ENCODE results near the gene PLPPR1. TPM values are rescaled to one million over a fixed set of nuclear protein-coding genes. Genes with fewer than 3 reads are reported as not detected.

PLPPR1 gene
- total and polyA plus RNA-seq, 2 of the 4 experiments (the other 2 are of a cell fraction), result not detected

DNA sequence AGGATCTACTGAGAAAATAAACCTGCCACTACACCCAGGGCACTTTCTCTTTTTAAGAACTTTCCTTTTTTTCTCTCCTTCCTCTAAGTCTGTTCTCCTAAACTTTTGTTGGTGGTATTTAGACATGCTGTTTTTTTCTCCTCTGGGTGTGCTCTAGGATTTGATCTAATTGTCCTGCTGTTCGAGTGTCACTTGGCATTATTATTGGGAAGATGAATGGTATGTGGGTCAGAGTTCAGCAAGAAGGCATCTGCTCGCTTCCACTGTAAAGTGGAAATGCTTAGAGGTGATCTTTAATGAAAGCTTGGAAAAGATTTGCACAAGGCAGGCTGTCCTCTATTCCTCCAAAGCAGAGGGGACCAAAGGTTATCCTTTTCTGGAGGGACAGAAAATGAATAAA lies 1.3 kb upstream of the PLPPR1 start:
- Histone ChIP-seq H4K20me1 (ENCODE audit: insufficient read depth, low read length) (no peaks in the 10 kb centered on the region), H2AK9ac (replicated peaks; ENCODE audit: low read depth, low read length, poor library complexity) (no peak overlapping the region), H3K4me1 (ENCODE audit: control insufficient read depth, insufficient read depth, low read length) (no peaks in the 10 kb centered on the region), H3K9me3 (ENCODE audit: control insufficient read depth, insufficient read depth, low read length) (no peaks in the 10 kb centered on the region; the same call in 1 of the 2 replicates), H3K9me1 (ENCODE audit: insufficient read depth, low read length) (no peaks in the 10 kb centered on the region), H3K36me3 (ENCODE audit: control insufficient read depth, insufficient read depth, low read length) (no peaks in the 10 kb centered on the region), H3K4ac (ENCODE audit: low read depth, low read length) (no peak overlapping the region), H3K18ac (ENCODE audit: low read depth, low read length) (no peak overlapping the region), H3K79me1 (ENCODE audit: low read depth in 1 of 2, low read length in 2 of 2) (no peaks in the 10 kb centered on the region), H3K23ac (ENCODE audit: low read depth, low read length) (no peak overlapping the region), H3K9ac (ENCODE audit: low read depth, low read length) (no peak overlapping the region), H3K27ac (ENCODE audit: insufficient read depth, low read length) (no peak overlapping the region), H3K14ac (replicated peaks; ENCODE audit: low read depth, low read length) (no peak overlapping the region), H2BK15ac (ENCODE audit: low read depth, low read length) (no peak overlapping the region), H2BK5ac (ENCODE audit: low read depth, low read length, poor library complexity, severe bottlenecking) (no peak overlapping the region), H2AK5ac (ENCODE audit: low read depth, low read length) (no peak overlapping the region), H3K4me3 (ENCODE audit: insufficient read depth, low read depth, low read length) (no peak overlapping the region), H3K56ac (ENCODE audit: extremely low read depth, insufficient read depth, low read length) (no peak overlapping the region), H2BK120ac (ENCODE audit: low read depth, low read length) (no peak overlapping the region), H4K5ac (ENCODE audit: low read depth, low read length) (no peak overlapping the region), H2BK20ac (ENCODE audit: low read depth, low read length) (no peak overlapping the region), H4K8ac (ENCODE audit: low read depth in 2 of 2, low read length in 2 of 2) (no peak overlapping the region), H3K27me3 (ENCODE audit: control insufficient read depth, insufficient read depth, low read length) (peaks cover 11% of the 10 kb centered on the region; the same call in 1 of the 2 replicates), H2AFZ (replicated peaks; ENCODE audit: low read length, poor library complexity) (no peak overlapping the region), H3K4me2 (ENCODE audit: low read depth, low read length) (no peak overlapping the region), H4K91ac (ENCODE audit: insufficient read depth, low read depth, low read length) (no peak overlapping the region)
- DNase-seq (no peak), ATAC-seq (ENCODE audit: low read depth) (no peak)
- POLR2A ChIA-PET (ENCODE audit: unreplicated experiment), result no interaction called here
- in situ Hi-C loops (cut with MboI; ENCODE audit: low sequenced_read_pairs), result no loop called here
- intact Hi-C loops (cut with micrococcal nuclease), result no loop called here
- 10% methylated on average over 2 of the region's 2 CpGs; no CpG with 5 or more reads in 1 of the 2 experiments for WGBS, 2 experiments (ENCODE audit: extremely low coverage in 2 of 2, insufficient read length in 1 of 2)
- dilution Hi-C loops (cut with HindIII; ENCODE audit: low sequenced_read_pairs, unreplicated experiment), result no loop called here
- CTCF ChIA-PET, result no interaction called here
- BruUV-seq (replicated peaks), result no TSS peak
- TF ChIP-seq USF2 (IDR thresholded peaks at IDR 0.05; ENCODE audit: low read depth, low read length) (no peak), FOS (IDR thresholded peaks at IDR 0.05; ENCODE audit: low read depth, low read length) (no peak), POLR2A (IDR thresholded peaks at IDR 0.05; ENCODE audit: low read depth, low read length) (no peak), SMC3 (IDR thresholded peaks at IDR 0.05; ENCODE audit: low read depth, low read length) (no peak), BHLHE40 (IDR thresholded peaks at IDR 0.05; ENCODE audit: low read depth, low read length) (no peak), MAFK (IDR thresholded peaks at IDR 0.05; ENCODE audit: low read depth, low read length) (no peak), CEBPB (IDR thresholded peaks at IDR 0.05; ENCODE audit: low read depth, low read length) (no peak), RFX5 (IDR thresholded peaks at IDR 0.05; ENCODE audit: low read depth, low read length) (no peak), MXI1 (IDR thresholded peaks at IDR 0.05; ENCODE audit: borderline replicate concordance, low read depth, low read length) (no peak), RCOR1 (IDR thresholded peaks at IDR 0.05; ENCODE audit: insufficient replicate concordance, low read length) (no peak), RAD21 (IDR thresholded peaks at IDR 0.05; ENCODE audit: low read length) (no peak), MAZ (IDR thresholded peaks at IDR 0.05; ENCODE audit: borderline replicate concordance, low read depth, low read length) (no peak), NFE2L2 (IDR thresholded peaks at IDR 0.05; ENCODE audit: low read depth, low read length) (no peak), ELK1 (IDR thresholded peaks at IDR 0.05; ENCODE audit: borderline replicate concordance, low read depth, low read length) (no peak), CHD1 (IDR thresholded peaks at IDR 0.05; ENCODE audit: low read depth, low read length) (no peak)
- TF ChIP-seq, protein P1, sequence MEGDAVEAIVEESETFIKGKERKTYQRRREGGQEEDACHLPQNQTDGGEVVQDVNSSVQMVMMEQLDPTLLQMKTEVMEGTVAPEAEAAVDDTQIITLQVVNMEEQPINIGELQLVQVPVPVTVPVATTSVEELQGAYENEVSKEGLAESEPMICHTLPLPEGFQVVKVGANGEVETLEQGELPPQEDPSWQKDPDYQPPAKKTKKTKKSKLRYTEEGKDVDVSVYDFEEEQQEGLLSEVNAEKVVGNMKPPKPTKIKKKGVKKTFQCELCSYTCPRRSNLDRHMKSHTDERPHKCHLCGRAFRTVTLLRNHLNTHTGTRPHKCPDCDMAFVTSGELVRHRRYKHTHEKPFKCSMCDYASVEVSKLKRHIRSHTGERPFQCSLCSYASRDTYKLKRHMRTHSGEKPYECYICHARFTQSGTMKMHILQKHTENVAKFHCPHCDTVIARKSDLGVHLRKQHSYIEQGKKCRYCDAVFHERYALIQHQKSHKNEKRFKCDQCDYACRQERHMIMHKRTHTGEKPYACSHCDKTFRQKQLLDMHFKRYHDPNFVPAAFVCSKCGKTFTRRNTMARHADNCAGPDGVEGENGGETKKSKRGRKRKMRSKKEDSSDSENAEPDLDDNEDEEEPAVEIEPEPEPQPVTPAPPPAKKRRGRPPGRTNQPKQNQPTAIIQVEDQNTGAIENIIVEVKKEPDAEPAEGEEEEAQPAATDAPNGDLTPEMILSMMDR (conservative IDR thresholded peaks at IDR 0.05; ENCODE audit: low read depth, low read length), result no peak
